ENCODE data around the gene SDC3. TPM values are rescaled to one million over a fixed set of nuclear protein-coding genes. Genes with fewer than 3 reads are reported as not detected.

SDC3 gene
- total and polyA plus RNA-seq, 10 of the 15 experiments (the other 5 are each of a cell fraction or from before 2014, with no cell fraction given): under 0.01 to 0.46 (median 0.07) TPM; not detected in 2

DNA sequence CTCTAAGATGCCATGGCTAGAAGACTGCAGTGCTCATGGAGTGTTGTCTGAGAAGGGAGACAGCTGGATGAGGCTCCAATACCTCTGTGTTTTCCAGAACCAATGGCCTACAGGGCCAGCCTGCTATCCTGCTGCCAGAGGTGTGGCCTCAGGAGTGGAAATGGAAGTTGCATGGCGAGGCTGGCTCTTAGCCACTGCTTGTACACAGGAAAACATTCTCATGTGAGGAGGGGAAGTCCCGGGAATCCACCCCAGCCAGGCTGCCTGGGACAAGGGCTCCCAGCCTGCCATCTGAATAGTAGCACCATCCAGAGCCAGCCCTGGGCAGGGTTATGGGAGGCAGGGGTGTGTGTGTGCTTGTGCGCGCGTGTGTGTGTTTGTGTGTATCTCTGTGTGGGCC is 56.5 kb downstream of the SDC3 start:
- SMC1A ChIA-PET (ENCODE audit: uncharacterized antibody, unreplicated experiment): no interaction called here
- no peaks in the 10 kb centered on the region for H3K4me1 ChIP-seq (ENCODE audit: control insufficient read depth, insufficient read depth, low read length)
- peaks cover 2 to 3% of the 10 kb centered on the region in 2 experiments; a peak in 3 of 4 replicates for H3K27me3 ChIP-seq (replicated peaks in 1 of 2; ENCODE audit: control insufficient read depth in 2 of 2, insufficient read depth in 2 of 2, low read length in 1 of 2)
- TF ChIP-seq SMC3 (IDR thresholded peaks at IDR 0.05; ENCODE audit: borderline replicate concordance, low read length) (no peak), MXI1 (IDR thresholded peaks at IDR 0.05; ENCODE audit: low read depth, low read length) (no peak), ZBTB40 (IDR thresholded peaks at IDR 0.05; ENCODE audit: borderline replicate concordance) (no peak), SPI1 (IDR thresholded peaks at IDR 0.05; ENCODE audit: borderline replicate concordance, insufficient read depth, low read depth, low read length) (no peak), SUZ12 (IDR thresholded peaks at IDR 0.05; ENCODE audit: unreplicated experiment) (no peak), GATAD2B (conservative IDR thresholded peaks at IDR 0.05; ENCODE audit: low read depth) (no peak), TCF3 (IDR thresholded peaks at IDR 0.05; ENCODE audit: borderline replicate concordance, insufficient read depth, low read depth, low read length) (no peak), RB1 (IDR thresholded peaks at IDR 0.05; ENCODE audit: borderline replicate concordance) (no peak), PAX8 (IDR thresholded peaks at IDR 0.05) (no peak), PML (IDR thresholded peaks at IDR 0.05; ENCODE audit: low read length) (no peak), BRCA1 (IDR thresholded peaks at IDR 0.05; ENCODE audit: low read depth, low read length) (no peak), BMI1 (IDR thresholded peaks at IDR 0.05; ENCODE audit: borderline replicate concordance) (no peak), IKZF1 (conservative IDR thresholded peaks at IDR 0.05) (no peak), NR2F1 (conservative IDR thresholded peaks at IDR 0.05) (no peak), PKNOX1 (IDR thresholded peaks at IDR 0.05) (no peak), SP1 (IDR thresholded peaks at IDR 0.05; ENCODE audit: low read depth, low read length) (no peak)
- TF ChIP-seq, protein P1, sequence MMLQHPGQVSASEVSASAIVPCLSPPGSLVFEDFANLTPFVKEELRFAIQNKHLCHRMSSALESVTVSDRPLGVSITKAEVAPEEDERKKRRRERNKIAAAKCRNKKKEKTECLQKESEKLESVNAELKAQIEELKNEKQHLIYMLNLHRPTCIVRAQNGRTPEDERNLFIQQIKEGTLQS (IDR thresholded peaks at IDR 0.05; ENCODE audit: borderline replicate concordance, extremely low read depth, low read depth, low read length): no peak
- in situ Hi-C loops (cut with MboI): no loop called here
- POLR2A ChIA-PET: no interaction called here
- 86% methylated on average over 5 of the region's 5 CpGs for WGBS (ENCODE audit: insufficient coverage, insufficient replicate concordance, low lambda C conversion rate, missing lambda C conversion rate)
- no peak overlapping the region for H2AFZ ChIP-seq (ENCODE audit: control insufficient read depth, low read depth, low read length)
- no peaks in the 10 kb centered on the region for H4K20me1 ChIP-seq (ENCODE audit: control insufficient read depth, insufficient read depth)
- CTCF ChIA-PET: no interaction called here
- no peaks in the 10 kb centered on the region; the same call in 2 of the 3 replicates for H3K9me3 ChIP-seq (replicated peaks; ENCODE audit: control insufficient read depth, insufficient read depth, low read length)
- H3K36me3 ChIP-seq (ENCODE audit: control insufficient read depth in 2 of 2, insufficient read depth in 2 of 2, low read length in 1 of 2): no peaks in the 10 kb centered on the region
- H3K4me3 ChIP-seq: no peak overlapping the region
- no peak overlapping the region for H3K27ac ChIP-seq (ENCODE audit: control insufficient read depth, insufficient read depth)
- DNase-seq (ENCODE audit: low read depth, low spot score) (no peak), ATAC-seq (no peak), FAIRE-seq (no peak)
- H3K4me2 ChIP-seq (ENCODE audit: control insufficient read depth, insufficient read depth): no peak overlapping the region
- RAD21 ChIA-PET (ENCODE audit: unreplicated experiment): no interaction called here
- no TSS peak for BruUV-seq (replicated peaks)
- no peak overlapping the region for H3K9ac ChIP-seq (ENCODE audit: control insufficient read depth, insufficient read depth, low read length)
- no peaks in the 10 kb centered on the region for H3K79me2 ChIP-seq (ENCODE audit: control insufficient read depth, insufficient read depth, low read length)
- intact Hi-C loops (cut with micrococcal nuclease; ENCODE audit: unreplicated experiment): no loop called here
